ENCODE data around the gene MGA. TPM values are rescaled to one million over a fixed set of nuclear protein-coding genes. Genes with fewer than 3 reads are reported as not detected.
"Not testable (repeated sequence)": the region's sequence is repeated elsewhere in the genome, so short reads cannot be mapped to it uniquely, and the experiment has no call there.

The MGA gene
- polyA plus RNA-seq, 10 donors: 17.4 to 26.6 (median 21.9) TPM

DNA sequence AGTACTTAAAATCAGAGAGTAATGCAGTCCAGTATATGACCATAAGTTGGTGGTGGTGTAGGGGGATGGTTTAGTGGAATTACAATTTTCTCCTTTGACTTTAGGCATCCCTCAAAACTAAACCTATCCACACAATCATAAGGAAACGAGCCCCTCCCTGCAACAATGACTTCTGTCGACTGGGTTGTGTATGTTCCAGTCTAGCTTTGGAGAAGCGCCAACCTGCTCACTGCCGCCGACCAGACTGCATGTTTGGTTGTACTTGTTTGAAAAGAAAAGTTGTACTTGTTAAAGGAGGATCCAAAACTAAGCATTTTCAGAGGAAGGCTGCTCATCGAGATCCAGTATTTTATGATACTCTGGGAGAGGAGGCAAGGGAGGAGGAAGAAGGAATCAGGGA is 52.8 kb downstream of the MGA start:
- DNase-seq: peak in 1 of 3 donors; percentile 17

DNA sequence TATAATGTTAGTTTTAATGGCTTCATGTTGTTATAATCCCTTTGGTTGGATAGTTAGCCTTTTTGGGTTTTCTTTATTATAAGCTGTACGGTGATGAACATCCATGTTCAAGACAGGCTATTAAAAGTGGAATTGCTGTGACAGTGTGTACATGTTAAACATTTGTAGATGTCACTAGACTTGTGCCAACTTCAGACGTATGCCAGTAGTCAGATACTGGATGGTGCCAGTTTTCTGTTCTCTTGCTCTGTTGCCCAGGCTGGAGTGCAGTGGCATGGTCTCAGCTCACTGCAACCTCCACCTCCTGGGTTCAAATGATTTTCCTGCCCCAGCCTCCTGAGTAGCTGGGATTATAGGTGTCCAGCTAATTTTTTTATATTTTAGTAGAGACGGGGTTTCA is 54.1 kb downstream of the MGA start:
- no peak for DNase-seq

DNA sequence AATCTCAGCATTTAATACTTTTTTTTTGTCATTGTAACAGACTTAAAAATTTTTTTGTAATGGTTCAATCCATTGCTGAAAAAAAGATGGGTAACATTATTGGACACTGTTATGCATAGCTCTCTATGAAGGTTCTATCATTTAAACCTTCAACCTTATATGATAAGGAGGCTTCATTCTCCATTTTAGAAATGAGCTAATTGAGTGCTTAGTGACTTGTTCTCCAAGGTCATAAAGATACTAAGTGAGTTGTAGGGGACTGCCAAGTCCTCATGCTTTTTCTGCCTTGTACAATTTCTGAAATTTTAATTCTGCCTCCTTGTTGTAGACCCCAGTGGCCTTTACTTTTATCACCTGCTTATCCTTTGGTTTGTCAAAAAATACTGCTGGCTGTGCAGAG is 56.7 kb downstream of the MGA start:
- no peak for DNase-seq

DNA sequence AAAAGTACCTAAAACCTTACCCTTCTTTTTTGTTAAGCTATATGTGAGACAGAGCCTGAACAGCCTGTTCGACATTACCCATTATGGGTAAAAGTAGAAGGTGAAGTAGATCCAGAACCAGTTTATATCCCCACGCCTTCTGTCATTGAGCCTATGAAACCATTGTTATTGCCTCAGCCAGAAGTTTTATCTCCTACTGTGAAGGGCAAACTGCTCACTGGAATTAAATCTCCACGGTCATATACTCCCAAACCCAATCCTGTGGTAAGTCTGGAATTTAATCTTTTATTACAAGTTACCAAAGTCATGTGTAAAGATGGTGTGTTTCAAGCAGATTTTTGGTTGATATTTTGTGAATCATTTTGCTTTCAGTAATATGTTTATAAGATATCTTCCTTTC is 66.9 kb downstream of the MGA start:
- no peak for DNase-seq

DNA sequence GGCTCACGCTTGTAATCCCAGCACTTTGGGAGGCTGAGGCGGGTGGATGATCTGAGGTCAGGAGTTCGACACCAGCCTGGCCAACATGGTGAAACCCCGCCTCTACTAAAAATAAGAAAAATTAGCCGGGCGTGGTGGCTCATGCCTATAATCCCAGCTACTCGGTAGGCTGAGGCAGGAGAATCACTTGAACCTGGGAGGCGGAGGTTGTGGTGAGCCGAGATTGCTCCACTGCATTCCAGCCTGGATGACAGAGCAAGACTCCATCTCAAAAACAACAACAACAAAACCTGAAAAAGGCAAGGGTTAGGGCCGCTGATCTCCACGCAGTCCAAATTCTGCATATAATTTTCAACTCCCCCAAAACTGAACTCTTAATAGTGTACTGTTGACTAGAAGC is 67.9 kb downstream of the MGA start:
- not testable (repeated sequence) for DNase-seq

DNA sequence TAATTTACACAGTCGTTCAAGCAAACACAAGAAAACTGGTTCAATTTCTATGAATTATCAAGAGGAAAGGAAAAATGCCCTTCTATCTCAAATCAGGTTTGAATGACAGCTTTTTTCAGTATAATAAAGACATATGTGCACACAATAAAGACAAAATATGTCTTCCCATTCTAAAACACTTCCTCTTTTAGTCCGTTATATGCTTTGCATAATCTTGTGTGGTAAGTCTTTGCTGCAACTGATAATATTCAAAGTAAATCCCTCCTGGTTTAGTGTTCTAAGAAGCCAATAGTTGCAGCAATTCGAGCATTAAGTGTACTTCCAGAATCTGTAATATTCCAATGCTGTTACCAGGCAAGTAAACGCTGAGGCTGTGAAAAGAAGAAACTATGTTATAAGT is 70.3 kb downstream of the MGA start:
- DNase-seq: no peak

DNA sequence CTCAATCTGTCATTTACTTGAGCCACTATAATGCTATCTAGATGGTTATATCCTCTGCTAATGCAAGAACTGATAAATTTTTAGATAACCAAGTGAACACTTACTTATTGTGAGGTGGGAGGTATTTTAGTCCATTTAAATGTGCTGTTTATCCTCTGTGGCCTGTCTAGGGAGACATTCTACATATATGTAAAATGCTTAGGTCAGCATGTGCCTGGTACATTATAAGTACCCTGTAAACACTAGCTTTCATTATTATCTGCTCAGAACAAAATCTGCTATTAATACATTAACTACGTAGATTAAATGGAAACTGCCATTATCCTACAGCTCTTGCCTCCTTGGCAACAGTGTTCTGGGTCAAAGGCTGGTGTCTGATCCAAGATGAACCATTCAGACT is 72.3 kb downstream of the MGA start:
- no peak for DNase-seq

DNA sequence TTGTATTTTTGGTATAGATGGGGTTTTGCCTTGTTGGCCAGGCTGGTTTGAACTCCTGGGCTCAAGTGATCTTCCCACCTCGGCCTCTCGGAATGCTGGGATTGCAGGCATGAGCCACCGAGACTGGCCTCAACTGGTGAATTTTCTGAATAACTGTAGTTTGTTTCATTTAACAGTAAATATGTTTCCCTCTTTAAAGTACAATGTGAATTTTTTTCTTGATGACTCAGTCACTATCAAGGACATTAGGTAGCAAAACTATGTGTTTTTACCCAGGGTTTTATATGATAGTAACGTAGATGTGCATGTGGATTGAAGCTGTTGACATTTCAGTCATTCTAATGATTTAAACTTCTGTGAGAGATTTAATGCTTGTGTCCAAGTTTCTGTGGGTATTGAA is 73.9 kb downstream of the MGA start:
- no peak for DNase-seq

DNA sequence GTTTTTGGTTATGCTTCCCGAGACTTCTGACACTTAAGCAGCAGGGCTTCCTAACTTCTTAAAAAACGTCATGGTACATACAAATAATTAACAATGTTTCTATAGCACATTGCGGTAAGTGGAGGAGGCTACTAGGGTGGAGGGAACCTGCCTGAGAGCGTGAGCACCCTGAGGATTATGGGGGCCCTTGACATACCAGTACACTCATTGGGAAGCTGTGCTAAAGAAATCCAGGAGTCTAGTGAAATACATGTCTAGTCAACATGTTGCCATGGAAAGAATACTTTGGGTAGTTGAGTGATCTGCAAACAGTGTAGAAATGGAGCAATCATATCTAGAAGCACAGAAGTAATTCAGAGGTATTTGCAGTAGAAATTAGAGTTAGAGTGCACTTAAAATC is 74.8 kb downstream of the MGA start:
- DNase-seq: no peak

DNA sequence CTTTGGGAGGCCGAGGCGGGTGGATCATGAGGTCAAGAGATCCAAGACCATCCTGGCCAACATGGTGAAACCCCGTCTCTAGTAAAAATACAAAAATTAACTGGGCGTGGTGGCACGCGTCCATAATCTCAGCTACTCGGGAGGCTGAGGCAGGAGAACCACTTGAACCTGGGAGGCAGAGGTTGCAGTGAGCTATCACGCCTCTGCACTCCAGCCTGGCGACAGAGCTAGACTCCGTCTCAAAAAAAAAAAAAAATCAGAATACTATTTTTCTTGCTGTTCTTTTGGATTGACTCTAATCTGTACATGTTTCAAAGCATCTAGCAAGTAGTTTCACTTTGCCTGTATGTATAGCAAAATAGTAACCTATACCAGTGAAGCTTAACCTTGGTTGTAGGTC is 75.3 kb downstream of the MGA start:
- DNase-seq: not testable (repeated sequence)

DNA sequence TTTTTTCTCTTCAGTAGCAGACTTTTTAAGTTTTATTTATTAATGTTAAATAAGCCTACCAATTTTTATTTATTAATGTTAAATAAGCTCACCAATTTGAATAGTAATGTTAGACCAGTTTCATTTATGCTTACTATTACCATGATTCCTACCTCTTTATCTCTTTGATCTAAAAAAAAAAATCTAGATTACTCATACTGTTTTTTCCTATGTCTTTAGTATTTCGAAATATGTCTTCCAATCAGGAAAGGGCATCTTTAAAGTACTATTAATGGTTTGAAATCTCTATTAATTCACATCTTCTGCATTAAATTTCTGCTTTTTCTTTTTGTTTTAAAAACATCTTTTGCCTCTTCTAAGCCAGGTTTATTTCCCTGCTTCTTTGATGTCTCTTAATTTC is 86.6 kb downstream of the MGA start:
- DNase-seq: no peak

DNA sequence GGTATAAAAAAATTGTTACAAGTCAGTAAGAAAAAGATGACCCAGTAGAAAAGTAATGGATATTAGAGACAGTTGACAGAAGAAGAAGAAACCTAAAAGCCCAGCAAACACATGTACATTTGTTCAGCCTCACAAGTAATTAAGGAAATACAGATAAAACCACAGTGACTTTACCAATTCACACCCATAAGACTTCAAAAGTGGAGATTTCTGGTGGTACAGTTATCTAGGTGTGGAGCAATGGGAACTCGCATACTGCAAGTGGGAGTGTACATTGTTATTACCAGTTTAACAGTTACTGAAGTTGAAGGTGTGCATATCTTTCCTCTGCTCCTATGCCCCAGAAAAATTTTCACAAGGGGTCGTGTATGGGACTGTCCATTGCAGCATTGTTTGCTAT is 96.0 kb downstream of the MGA start:
- no peak for DNase-seq

DNA sequence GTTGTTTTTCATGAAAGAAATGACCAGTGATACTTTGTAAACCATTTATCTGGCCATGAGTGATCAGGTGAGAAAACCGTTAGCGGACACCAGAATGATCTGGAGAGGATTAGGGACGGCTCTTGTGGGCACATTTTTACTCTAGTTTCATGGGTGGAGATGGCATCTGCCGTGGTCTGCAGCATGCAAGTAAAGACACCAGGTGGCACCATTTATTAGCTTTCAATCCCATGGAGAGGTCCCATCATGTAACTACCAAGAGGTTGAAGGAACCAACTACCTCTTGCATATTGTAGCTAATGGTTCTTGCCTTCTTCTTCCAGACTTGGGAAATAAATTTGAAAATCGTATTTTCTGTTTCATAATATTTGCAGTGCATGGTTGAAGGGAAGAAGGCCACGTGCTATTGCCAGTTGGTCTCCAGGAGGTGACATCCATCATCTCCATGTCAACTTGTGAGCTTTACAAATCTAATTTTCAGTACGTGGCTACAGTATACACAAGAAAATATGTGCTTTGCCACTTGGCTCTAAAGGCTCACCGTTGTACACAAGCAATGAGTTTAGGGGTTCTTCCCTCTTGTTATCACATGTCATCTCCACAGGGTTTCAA is 112.6 kb downstream of the MGA start:
- DNase-seq: peak in 2 of 3 donors; percentile 38 to 59

DNA sequence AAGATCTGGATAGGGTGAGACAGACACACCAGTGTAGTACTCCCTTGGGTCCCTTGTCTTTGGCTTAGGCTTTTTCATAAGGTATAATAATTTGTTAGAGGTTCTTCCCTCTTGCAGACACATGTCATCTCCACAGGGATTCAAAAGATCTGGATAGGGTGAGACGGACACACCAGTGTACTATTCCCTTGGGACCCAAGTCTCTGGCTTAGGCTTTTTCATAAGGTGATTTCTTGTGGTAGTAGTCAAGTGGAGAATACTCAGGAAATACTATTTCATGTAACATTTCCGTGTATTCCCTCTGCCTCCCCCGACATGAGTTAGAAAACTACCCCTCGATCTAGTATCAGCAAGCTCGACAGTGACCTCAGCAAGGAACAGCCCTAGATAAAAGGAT is 113.1 kb downstream of the MGA start:
- DNase-seq: no peak

DNA sequence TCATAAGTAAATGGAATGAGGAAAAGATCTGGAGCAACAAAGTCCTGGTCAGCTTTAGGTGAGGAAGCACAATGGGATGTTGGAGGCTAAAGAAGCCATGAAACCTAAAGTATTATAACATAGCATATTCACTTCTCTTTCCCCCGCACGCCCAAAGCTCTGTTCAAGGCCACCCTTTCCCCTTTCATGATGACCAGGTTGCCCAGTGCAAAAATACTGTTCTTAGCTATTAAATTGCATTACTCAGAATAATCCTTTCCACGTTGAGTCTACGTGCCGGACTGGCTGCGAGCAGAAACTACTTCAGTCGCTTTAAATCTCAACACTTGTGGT is 113.5 kb downstream of the MGA start:
- DNase-seq: no peak

DNA sequence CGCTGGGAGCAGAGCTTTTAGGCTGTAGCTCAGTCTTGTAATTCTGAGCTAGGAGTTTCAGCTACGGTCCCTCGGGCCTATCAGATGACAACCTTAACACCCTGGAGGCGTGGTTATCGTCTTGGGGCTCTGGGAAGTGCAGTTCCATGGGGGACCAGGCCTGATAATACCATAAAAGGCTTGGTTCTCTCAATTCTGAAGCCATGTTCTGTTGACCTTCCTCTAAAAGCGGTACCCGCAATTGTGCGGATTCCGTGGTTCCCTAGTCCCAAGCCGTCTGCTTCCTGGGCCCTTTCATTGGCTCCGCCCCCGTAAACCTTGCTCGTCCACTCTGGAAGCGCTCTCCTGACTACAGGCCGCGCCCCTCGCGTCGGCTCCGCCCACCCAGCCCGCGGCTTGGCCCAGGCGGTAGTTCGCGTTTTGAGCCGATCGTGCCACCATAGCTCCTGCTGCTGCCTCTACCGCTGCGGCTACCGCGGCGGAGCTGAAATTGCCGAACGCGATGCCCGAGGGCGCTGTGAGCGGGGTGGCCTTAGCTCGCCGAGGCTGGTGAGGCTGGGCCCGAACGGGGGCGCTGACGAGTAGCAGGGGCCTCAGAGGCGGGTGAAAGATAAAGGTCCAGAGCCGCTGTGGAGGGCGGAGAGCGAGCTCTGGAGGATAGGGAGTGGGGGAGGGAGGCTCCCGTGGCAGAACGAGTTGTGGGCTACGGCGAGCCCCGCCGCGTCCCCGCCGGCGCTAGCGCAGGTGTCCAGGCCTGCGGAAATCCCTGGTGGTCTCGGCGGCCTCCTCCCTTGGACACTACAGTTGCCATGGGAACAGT is 114.1 kb downstream of the MGA start, which contains the start of gene MAPKBP1:
Gene MAPKBP1, plus strand, starts transcription at position 423 of the 820 bp plus-strand sequence. CDS start 792 bp downstream, outside the sequence.
- peak; percentile 98 to 99 (median 99) for DNase-seq

DNA sequence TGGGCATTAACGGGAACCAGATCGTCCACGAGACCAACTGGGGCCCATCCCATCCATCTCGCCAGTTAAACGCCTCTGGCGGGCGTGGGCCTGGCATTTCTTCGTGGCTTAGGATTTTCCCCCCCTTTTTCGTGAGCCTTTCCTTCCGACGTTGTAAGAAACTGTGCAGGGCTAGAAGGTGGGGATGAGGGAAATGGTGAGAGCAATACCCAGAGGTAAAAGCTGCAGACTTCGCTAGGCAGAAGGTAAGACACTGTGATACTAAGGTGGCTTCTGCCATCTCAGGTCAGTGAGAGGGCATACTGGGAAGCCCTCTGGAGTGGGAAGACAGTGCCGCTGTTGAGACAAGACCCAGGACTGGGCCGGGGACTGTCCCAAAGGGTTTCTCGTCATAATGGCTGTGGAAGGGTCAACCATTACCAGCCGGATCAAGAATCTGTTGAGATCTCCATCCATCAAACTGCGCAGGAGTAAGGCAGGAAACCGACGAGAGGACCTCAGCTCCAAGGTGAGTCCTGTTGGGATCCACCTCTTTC is 114.7 kb downstream of the MGA start:
- no peak for DNase-seq

DNA sequence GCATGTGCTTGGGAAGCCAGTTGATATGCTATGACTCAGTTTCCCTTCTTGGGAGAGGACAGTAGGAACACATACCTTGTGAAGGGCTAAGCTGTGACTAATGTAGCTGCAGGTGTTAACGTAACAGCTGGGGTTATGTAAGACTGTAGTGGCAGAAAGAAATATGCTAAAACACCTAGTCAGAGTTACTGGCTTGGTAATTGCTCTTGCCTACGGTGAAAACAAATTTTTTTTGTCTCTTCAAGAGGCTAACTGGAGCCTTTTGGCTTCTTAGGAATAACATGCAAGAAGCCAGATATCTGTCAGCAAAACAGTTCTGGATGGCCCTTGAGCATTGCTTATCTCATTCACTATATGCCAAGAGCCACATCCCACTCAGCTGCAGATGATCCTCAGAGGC is 115.4 kb downstream of the MGA start:
- DNase-seq: peak in 1 of 3 donors; percentile 23

DNA sequence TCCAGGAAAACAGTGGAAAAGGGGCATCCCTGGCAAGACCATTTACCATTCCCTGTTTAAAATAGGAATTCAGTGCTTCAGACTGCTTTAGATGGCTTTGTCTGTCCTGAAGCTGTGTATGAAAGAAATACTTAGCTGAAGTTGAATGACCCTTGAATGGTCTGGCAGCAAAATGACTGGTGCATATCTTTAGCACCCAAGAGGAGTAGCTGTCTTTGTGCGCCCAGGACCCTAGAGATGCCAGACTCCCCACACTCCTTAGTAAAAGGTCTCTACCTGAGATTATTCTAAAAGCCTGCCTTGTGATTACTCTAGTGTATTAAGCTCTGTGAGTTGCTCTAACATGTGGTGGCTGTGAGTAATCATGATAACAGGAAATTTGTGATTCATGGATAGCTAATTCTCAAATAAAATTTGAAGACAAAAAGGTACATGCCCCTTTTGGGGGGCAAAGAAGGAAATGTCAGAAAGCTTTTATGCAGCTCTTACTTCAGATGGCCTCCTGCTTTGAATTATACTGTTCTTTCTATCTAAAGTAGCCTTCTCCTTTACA is 117.3 kb downstream of the MGA start:
- no peak for DNase-seq

DNA sequence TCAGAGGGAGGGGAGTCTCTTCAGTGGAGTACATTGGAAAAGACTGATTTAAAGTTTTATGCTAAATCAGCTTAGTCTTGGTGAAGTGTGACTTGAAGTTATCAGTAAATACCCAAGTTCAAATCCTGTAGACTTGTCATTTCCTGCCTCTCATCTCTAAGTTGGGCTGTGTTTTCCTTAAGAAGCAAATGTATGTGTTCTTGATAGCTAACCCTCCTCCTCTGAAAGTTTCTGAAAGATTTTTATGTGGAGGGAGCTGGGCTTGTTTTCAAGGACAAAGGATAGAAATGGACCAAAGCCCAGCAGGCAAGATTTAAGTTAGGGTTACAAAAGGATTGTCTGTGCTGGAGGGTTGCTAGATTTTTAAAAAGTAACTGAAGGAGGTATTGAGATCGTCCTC is 118.3 kb downstream of the MGA start:
- DNase-seq: no peak

DNA sequence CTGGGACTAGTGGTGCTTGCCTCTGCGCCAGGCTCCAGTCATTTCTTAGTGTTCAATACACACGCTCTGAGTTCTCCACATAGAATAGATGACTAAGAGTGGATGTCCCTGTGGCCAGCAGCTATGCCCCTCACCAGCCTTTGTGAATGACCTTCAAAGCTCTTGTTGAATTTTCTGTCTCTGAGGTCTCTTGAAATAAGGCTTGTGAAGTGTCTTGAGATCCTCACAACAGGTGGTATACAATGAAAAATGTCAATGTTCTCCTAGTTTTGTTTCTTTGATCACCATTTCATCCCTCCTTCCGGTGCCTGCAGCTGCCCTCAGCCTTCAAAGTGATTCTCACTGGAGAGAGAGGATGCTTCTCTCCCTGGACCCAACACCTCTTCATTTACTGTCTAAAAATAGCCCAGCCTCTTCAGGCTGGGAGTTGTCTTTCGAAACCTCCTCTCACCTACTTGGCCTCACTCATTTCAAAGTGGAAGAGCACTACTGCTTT is 119.5 kb downstream of the MGA start:
- DNase-seq: no peak

DNA sequence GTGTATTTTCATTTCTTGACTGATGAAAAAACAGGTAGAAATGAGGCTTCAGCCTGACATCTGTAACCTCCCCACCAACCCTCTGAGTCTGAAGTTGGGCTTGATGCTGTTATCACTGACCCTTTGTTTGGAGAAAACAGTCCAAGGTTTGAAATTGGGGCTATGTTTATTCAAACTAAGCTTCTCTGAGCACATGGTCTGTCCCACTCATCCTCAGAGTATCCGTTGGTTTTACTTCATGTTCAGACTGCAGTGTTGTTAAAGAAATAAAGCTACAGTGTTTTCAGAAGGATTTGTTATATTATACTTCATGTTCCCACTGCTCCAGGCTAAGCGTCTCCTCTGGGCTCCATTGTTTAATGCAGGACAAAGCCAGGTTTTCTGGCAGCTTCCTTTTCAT is 120.1 kb downstream of the MGA start:
- DNase-seq: no peak

DNA sequence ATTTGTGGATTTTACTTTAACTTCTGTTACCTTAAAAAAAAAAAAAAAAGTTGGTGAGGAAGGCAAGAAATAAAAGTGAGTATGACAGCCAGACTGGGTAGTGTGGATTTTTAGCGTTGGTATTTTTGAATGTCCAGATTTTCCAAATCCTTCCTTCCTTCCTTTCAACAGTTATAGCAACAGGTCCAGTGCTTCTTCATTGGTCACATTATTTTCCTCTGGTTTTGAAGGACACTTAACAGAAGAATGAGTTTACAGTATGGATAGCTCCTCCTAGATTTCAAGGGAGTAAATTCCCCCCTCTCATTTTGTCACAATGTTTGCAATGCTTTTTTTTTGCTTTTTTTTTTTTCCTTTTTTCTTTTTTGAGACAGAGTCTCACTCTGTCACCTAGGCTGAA is 120.5 kb downstream of the MGA start:
- DNase-seq: no peak

All from muscle of back (tissue), 11 donors.